Ammon's horn (tissue), 1 donor: ENCODE measurements around the gene UVRAG.

Source experiments
- DNase-seq: peaks from one replicate; pipeline ENCODE4 v3.0.0-alpha.2; 2016; ENCODE audit warnings: low spot score

UVRAG gene

DNA sequence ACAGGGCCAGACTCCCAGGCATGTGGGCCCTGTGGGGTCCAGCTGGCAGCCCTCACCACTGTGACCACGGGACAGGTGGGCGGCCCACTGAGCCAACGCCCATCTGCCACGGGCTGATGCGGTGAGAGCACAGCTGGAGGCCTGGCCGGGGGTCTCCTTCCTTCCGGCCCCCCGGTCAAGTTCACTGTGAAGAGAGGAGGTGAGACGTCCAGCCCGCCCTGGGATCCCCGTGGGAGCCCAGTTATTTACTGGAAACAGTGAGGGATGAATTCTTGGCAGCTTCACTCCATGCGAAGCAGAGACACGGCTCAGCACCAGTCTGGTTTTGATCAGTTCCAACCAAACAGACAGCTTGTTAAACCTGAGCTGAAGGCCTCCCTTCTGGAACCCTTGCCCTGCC is 352.6 kb downstream of the UVRAG start:
- DNase-seq = no peak

- DNase-seq = no peak
Observed at GRCh38 chr11:76169473-76169896, 354.5 kb downstream of the UVRAG start.

DNA sequence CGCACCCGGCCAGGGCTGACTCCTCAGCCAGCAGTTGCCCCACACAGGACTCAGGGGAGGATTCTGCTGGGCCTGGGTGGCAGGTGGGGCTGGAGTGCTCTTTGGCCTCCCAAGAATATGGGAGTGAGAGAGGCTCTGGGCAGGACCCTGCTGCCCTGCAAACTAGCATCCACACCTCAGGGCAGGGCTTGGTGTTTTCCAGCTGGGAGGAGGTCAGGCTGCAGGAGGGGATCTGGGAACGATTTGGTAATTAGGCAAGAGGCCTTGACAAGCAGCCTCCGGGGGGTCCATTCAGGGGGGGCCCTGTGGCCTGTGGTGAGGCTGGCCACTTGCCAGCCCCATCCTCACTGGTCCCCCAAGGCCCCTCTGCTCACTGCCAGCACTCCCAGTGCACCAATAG is 355.5 kb downstream of the UVRAG start:
- no peak for DNase-seq

GRCh38 chr11:76172583-76172982 is 357.6 kb downstream of the UVRAG start:
- no peak for DNase-seq

DNA sequence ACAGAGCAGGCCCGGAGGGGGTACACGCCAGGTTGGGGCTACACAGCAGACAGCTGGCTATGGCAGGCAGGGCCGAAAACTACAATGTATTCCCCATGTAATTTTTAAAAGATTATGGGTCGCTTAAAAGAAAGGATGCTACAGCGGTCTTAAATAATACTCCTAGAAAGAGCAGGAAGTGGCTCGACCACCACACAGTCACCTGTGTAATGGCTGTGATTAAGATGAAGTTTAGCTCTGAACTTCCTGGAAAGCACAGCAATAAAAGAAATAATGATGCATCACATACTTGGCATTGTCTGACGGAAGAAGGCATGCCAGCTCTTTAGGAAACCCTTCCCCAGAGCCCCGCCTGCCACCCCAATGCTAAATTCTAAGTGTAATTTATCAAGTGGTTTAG is 358.7 kb downstream of the UVRAG start:
- no peak for DNase-seq

- no peak for DNase-seq
Observed at GRCh38 chr11:76174330-76174729, 359.3 kb downstream of the UVRAG start.

DNA sequence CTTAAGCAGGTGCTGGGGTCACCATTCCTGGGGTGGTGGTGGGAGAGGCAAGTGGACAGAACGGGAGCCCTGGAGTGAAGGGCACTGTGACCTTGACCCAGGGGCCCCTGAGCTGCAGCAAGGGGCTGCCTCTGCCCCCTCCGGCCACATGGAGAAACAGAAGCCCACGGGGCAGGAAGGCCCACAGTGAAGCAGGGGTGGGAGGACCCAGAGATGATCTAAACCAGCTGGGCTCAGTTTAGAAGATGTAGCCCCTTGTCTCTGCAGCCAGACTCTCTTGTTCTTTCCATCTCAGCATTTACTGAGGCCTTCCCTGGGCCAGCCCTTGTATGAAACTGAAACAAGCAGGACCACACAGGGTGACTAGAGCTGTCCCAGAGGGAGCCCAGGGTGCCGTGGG is 360.8 kb downstream of the UVRAG start:
- DNase-seq = no peak

DNA sequence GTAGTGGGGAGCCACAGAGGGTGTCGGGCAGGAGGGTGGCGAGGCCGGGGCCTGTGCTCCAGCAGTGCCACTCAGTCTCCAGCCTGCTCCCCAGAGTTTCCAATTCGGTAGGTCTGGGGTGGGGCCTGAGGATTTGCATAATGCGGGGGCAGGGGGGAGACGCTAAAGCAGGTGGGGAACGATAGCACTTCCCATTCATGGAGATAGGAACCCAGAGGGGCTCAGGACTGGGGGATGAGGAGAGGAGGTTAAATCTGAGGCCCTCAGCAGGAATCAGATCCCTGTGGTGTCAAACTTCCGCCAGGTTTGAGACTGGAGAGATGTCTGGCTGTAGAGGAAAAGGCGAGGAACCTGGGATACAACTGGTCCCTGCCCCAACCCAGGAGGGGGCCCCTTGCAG is 361.5 kb downstream of the UVRAG start:
- DNase-seq = no peak

- no peak for DNase-seq
Observed at GRCh38 chr11:76177250-76177686, 362.3 kb downstream of the UVRAG start.

DNA sequence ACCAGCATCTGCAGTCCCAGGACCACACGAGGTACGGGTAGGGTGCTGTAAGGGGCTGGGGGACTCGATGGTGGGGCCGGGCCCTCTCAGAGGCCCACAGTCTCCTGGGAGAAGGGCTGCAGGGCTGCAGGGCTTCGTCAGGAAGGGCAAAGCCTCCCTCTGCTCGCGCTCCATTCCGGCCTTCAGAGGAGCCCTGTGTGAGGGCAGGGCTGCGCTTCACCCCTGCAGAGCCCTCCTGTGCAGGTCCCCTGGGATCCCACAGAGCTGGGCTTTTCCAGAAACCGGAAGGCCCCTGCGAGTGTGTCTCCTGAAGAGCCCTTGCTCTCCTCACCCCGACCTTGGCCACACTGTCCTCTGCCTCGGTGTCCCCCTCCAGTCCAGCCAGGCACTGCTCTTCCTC is 364.1 kb downstream of the UVRAG start:
- DNase-seq = no peak

- no peak for DNase-seq
Observed at GRCh38 chr11:76181371-76181770, 366.4 kb downstream of the UVRAG start.

GRCh38 chr11:76184551-76184993 is 369.6 kb downstream of the UVRAG start:
- no peak for DNase-seq

DNA sequence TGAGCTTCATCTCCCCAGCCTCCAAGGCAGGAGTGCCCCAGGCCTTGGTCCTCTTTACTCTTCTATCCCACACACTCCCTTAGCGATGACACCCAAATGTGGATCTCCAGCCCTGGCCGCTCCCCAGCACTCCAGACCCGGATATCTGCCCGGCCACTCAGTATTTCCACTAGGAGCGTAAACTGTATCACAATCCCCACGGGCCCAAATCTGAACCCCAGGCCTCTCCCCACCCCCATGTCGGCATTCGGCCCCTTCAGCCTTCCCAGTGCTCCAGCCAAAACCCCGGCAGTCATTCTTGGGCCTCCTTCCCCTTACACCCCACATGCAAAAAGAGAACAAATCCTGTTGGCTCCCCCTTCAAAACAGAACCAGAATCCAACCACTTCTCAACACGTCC is 370.5 kb downstream of the UVRAG start:
- DNase-seq = no peak

- no peak for DNase-seq
Observed at GRCh38 chr11:76185931-76186401, 371.0 kb downstream of the UVRAG start.

DNA sequence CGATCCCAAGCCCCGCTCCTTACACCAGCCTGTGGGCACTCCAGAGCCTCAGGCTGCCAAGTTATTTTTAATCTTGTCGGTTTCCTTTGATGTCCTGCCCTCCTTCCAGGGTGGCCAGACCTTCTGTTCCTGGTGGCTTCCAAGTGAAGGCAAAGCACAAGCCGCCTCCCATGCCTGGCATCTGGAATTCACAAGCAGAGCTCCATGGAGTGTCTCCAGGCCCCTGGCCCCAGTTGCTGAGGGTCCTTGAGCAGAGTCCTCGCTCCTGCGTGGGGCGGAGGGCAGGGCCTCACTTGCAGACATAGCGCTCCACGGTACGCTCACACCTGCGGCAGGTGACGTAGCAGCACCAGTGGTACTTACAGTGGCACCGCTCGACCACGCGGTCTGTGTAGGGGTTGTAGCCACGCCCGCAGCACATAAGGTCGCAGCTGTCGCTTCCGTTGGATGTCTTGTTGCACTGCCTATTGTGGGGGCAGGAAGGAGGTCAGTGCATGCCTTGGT is 371.8 kb downstream of the UVRAG start:
- no peak for DNase-seq

- DNase-seq = no peak
Observed at GRCh38 chr11:76188873-76189272, 373.9 kb downstream of the UVRAG start.

DNA sequence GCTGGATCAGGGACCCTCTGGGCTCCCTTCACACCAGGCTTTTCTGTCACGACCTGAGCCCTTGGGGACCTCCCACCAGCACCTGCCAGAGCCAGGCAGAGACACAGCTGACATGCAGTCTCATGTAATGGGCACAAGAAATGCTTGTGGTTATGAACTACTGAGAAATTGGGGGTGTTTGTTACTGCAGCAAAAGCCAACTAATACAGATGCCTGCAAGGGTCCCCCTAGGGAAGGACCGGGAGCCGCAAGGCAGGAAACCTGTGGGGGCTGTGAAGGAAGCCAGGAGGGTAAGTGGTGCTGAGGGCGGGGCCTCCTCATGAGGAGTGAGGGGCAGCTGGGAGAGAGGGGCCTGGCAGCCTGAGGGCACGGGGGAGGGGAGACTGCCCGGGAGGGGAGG is 374.7 kb downstream of the UVRAG start:
- DNase-seq = no peak

- no peak for DNase-seq
Observed at GRCh38 chr11:76190376-76190775, 375.4 kb downstream of the UVRAG start.
